IPS-18a (cell line): ENCODE measurements around the gene SRGAP2B.
"Not testable (repeated sequence)": the region's sequence is repeated elsewhere in the genome, so short reads cannot be mapped to it uniquely, and the experiment has no call there.

Source experiments
- H3K27ac ChIP-seq: one replicate; pipeline ENCODE4 v1.5.1; 2013; ENCODE audit warnings: low read length
- H3K27me3 ChIP-seq: one replicate; pipeline ENCODE4 v1.6.1; 2013; ENCODE audit warnings: mild to moderate bottlenecking, low read length; ENCODE audit not compliant: control insufficient read depth, insufficient read depth
- H3K36me3 ChIP-seq: one replicate; pipeline ENCODE4 v1.6.1; 2013; ENCODE audit warnings: low read depth, low read length; ENCODE audit not compliant: control insufficient read depth
- H3K4me1 ChIP-seq: one replicate; pipeline ENCODE4 v1.6.1; 2013; ENCODE audit warnings: low read depth, low read length; ENCODE audit not compliant: control insufficient read depth
- H3K4me3 ChIP-seq: one replicate; pipeline ENCODE4 v1.5.1; 2013; ENCODE audit warnings: low read length
- H3K9ac ChIP-seq: one replicate; pipeline ENCODE4 v1.6.1; 2013; ENCODE audit warnings: mild to moderate bottlenecking, low read length, moderate library complexity
- H3K9me3 ChIP-seq: one replicate; pipeline ENCODE4 v1.6.1; 2013; ENCODE audit warnings: low read depth, low read length; ENCODE audit not compliant: control insufficient read depth

SRGAP2B gene

GRCh38 chr1:145078787-145079370, 16.2 kb downstream of the SRGAP2B start:
- H3K27me3 ChIP-seq, H3K4me3 ChIP-seq, H3K27ac ChIP-seq, H3K36me3 ChIP-seq, H3K4me1 ChIP-seq, H3K9ac ChIP-seq, H3K9me3 ChIP-seq: not testable (repeated sequence)

GRCh38 chr1:145077872-145078786, 17.0 kb downstream of the SRGAP2B start:
- not testable (repeated sequence) for H3K4me1 ChIP-seq, H3K36me3 ChIP-seq, H3K9me3 ChIP-seq, H3K4me3 ChIP-seq, H3K27me3 ChIP-seq, H3K27ac ChIP-seq, H3K9ac ChIP-seq

- H3K4me1 ChIP-seq, H3K4me3 ChIP-seq, H3K9ac ChIP-seq, H3K27me3 ChIP-seq, H3K9me3 ChIP-seq, H3K27ac ChIP-seq, H3K36me3 ChIP-seq: not testable (repeated sequence)
Observed at GRCh38 chr1:145076877-145077276, 18.3 kb downstream of the SRGAP2B start.

- H3K4me1 ChIP-seq, H3K9me3 ChIP-seq, H3K9ac ChIP-seq, H3K4me3 ChIP-seq, H3K36me3 ChIP-seq, H3K27me3 ChIP-seq, H3K27ac ChIP-seq: not testable (repeated sequence)
Observed at GRCh38 chr1:145074021-145074559, 21.0 kb downstream of the SRGAP2B start.

GRCh38 chr1:145071569-145071968, 23.6 kb downstream of the SRGAP2B start:
- not testable (repeated sequence) for H3K9ac ChIP-seq, H3K36me3 ChIP-seq, H3K27me3 ChIP-seq, H3K4me3 ChIP-seq, H3K4me1 ChIP-seq, H3K27ac ChIP-seq, H3K9me3 ChIP-seq

- not testable (repeated sequence) for H3K9ac ChIP-seq, H3K4me3 ChIP-seq, H3K27ac ChIP-seq, H3K27me3 ChIP-seq, H3K4me1 ChIP-seq, H3K36me3 ChIP-seq, H3K9me3 ChIP-seq
Observed at GRCh38 chr1:145066486-145066885, 28.6 kb downstream of the SRGAP2B start.

GRCh38 chr1:145065194-145065826, 29.8 kb downstream of the SRGAP2B start:
- H3K36me3 ChIP-seq, H3K9me3 ChIP-seq, H3K9ac ChIP-seq, H3K27ac ChIP-seq, H3K27me3 ChIP-seq, H3K4me1 ChIP-seq, H3K4me3 ChIP-seq: not testable (repeated sequence)

- not testable (repeated sequence) for H3K9ac ChIP-seq, H3K9me3 ChIP-seq, H3K27ac ChIP-seq, H3K4me3 ChIP-seq, H3K36me3 ChIP-seq, H3K4me1 ChIP-seq, H3K27me3 ChIP-seq
Observed at GRCh38 chr1:145063941-145064648, 31.0 kb downstream of the SRGAP2B start.

GRCh38 chr1:145063285-145063684, 31.8 kb downstream of the SRGAP2B start:
- not testable (repeated sequence) for H3K27me3 ChIP-seq, H3K27ac ChIP-seq, H3K9me3 ChIP-seq, H3K9ac ChIP-seq, H3K36me3 ChIP-seq, H3K4me3 ChIP-seq, H3K4me1 ChIP-seq

- not testable (repeated sequence) for H3K36me3 ChIP-seq, H3K4me3 ChIP-seq, H3K9ac ChIP-seq, H3K27me3 ChIP-seq, H3K27ac ChIP-seq, H3K4me1 ChIP-seq, H3K9me3 ChIP-seq
Observed at GRCh38 chr1:145058184-145058583, 36.9 kb downstream of the SRGAP2B start.

GRCh38 chr1:145055217-145055760, 39.8 kb downstream of the SRGAP2B start:
- not testable (repeated sequence) for H3K4me3 ChIP-seq, H3K27me3 ChIP-seq, H3K9me3 ChIP-seq, H3K36me3 ChIP-seq, H3K27ac ChIP-seq, H3K9ac ChIP-seq, H3K4me1 ChIP-seq
